Loucy (cell line): ENCODE results near the gene KIFC1.

ENCODE experiments used
- EZH2phosphoT487 ChIP-seq: fragments of 200-600 bp; IDR thresholded peaks from 2 replicates; pipeline ENCODE4 v1.6.1; 2018; ENCODE audit warnings: antibody characterized with exemption, mild to moderate bottlenecking, moderate library complexity, borderline replicate concordance
- TF ChIP-seq, protein P1 (sequence below): fragments of 200-600 bp; sonication (generic); conservative IDR thresholded peaks from 2 replicates; pipeline ENCODE4 v1.5.1; 2014; ENCODE audit warnings: mild to moderate bottlenecking, antibody characterized with exemption, low read length

DNA sequence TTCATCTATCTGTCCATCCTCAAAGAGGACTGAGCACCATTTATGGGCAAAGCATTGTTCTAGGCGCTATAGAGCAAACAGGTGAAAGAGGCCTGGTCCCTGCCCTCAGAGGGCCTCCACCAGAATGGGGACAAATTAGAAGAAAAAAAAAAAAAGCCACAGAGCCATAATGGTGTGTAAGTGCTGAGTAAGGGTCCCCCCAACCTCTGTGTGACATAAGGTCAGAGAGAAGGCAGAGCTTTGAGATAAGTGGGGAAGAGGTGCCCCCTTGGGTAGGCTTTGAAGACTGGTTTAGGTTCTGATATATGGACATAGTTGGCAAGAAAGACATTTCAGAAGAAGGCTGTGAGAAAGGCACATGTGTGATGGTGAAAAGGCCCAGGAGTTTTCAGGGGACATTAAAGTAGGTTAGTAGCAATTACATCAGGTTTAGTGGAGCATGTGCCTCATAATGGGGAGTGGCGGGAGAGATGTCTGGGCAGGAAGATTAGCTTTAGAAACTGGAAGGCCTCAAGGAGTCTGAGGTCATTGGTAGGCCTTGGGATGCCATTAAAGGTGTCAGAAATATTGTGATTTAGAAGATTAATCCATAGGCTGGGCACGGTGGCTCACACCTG lies 47.5 kb downstream of the KIFC1 start:
- TF ChIP-seq, protein P1, sequence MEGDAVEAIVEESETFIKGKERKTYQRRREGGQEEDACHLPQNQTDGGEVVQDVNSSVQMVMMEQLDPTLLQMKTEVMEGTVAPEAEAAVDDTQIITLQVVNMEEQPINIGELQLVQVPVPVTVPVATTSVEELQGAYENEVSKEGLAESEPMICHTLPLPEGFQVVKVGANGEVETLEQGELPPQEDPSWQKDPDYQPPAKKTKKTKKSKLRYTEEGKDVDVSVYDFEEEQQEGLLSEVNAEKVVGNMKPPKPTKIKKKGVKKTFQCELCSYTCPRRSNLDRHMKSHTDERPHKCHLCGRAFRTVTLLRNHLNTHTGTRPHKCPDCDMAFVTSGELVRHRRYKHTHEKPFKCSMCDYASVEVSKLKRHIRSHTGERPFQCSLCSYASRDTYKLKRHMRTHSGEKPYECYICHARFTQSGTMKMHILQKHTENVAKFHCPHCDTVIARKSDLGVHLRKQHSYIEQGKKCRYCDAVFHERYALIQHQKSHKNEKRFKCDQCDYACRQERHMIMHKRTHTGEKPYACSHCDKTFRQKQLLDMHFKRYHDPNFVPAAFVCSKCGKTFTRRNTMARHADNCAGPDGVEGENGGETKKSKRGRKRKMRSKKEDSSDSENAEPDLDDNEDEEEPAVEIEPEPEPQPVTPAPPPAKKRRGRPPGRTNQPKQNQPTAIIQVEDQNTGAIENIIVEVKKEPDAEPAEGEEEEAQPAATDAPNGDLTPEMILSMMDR = no peak
- TF ChIP-seq EZH2phosphoT487 = no peak
